Upper lobe of right lung (tissue), 1 donor: ENCODE data around the gene SNCAIP. TPM values are rescaled to one million over a fixed set of nuclear protein-coding genes. Genes with fewer than 3 reads are reported as not detected.

Experiments used
- ATAC-seq: fragments of 200-7000 bp; cut with Tn5 transposase; one replicate; pipeline ENCODE4 v1.9.1; 2020; ENCODE audit warnings: mild to moderate bottlenecking, moderate library complexity
- DNase-seq: peaks from one replicate; pipeline ENCODE4 v3.0.0-alpha.2; 2020
- H3K27ac ChIP-seq: fragments of 200-600 bp; one replicate; pipeline ENCODE4 v1.8.0; 2022
- H3K27me3 ChIP-seq: fragments of 200-600 bp; one replicate; pipeline ENCODE4 v1.8.0; 2022; ENCODE audit warnings: mild to moderate bottlenecking
- H3K36me3 ChIP-seq: fragments of 200-600 bp; one replicate; pipeline ENCODE4 v1.8.0; 2022
- H3K4me1 ChIP-seq: fragments of 200-600 bp; one replicate; pipeline ENCODE4 v1.8.0; 2022
- H3K4me3 ChIP-seq: fragments of 200-600 bp; one replicate; pipeline ENCODE4 v1.8.0; 2022; ENCODE audit warnings: mild to moderate bottlenecking
- H3K9me3 ChIP-seq: fragments of 200-600 bp; one replicate; pipeline ENCODE4 v1.8.0; 2022
- intact Hi-C: fragments of 100-400 bp; cut with DNase I; formaldehyde crosslinking; loops from one replicate; pipeline ENCODE4 v1.11.0; 2022
- total RNA-seq: library from RNA; stranded (reverse); fragmentation: NEBNext Ultra II Directional; extraction: Animal tissue kit (Norgen Biotek cat#: 25700); gene quantifications from one replicate; pipeline ENCODE4 v1.2.1, GENCODE V29; 2021
- TF ChIP-seq, protein P1 (sequence below): fragments of 200-600 bp; IDR thresholded peaks from one replicate; pipeline ENCODE4 v1.8.0; 2022; ENCODE audit warnings: antibody characterized with exemption
- donor health status: DM: no; HTN: yes; CAD: no; lungs with severe emphysema.

Gene SNCAIP
- total RNA-seq, 1 donor from 2014 or later: 4.0 TPM

DNA sequence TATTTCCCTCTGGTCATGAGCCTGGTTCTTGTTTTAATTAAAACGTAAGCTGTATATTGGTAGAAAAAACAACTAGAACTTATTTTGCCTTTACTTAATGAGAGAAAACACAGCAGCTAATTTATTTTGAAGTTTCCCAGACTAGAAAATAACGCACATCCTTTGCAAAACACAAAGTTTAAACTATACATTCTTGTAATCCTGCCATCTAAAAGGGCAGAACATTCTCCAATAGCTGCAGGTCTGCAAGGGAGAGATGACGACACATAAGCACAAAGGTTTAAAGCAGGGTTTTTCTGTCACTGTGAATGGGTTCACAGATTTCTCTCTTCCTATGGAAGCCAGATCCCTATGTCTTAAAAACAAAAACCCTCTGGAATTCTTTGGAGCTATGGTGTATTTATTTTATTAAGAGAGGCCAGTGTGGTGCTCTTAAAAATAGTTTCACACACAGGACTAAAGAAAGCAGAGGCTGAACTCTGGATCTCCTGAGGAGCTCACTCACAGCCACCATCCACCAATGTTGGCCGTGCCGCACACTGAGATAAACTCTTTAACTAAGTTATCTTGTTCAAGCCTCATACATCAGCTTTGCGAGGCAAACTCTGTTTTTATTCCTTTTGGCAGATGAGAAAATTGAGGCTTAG, 82.4 kb downstream of the SNCAIP start:
- ATAC-seq (no peak), DNase-seq (no peak)
- Histone ChIP-seq H3K27ac (no peak overlapping the region), H3K4me3 (no peak overlapping the region), H3K4me1 (no peaks in the 10 kb centered on the region), H3K27me3 (no peaks in the 10 kb centered on the region), H3K9me3 (no peaks in the 10 kb centered on the region), H3K36me3 (no peaks in the 10 kb centered on the region)
- intact Hi-C loops: no loop called here
- TF ChIP-seq, protein P1, sequence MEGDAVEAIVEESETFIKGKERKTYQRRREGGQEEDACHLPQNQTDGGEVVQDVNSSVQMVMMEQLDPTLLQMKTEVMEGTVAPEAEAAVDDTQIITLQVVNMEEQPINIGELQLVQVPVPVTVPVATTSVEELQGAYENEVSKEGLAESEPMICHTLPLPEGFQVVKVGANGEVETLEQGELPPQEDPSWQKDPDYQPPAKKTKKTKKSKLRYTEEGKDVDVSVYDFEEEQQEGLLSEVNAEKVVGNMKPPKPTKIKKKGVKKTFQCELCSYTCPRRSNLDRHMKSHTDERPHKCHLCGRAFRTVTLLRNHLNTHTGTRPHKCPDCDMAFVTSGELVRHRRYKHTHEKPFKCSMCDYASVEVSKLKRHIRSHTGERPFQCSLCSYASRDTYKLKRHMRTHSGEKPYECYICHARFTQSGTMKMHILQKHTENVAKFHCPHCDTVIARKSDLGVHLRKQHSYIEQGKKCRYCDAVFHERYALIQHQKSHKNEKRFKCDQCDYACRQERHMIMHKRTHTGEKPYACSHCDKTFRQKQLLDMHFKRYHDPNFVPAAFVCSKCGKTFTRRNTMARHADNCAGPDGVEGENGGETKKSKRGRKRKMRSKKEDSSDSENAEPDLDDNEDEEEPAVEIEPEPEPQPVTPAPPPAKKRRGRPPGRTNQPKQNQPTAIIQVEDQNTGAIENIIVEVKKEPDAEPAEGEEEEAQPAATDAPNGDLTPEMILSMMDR: no peak

DNA sequence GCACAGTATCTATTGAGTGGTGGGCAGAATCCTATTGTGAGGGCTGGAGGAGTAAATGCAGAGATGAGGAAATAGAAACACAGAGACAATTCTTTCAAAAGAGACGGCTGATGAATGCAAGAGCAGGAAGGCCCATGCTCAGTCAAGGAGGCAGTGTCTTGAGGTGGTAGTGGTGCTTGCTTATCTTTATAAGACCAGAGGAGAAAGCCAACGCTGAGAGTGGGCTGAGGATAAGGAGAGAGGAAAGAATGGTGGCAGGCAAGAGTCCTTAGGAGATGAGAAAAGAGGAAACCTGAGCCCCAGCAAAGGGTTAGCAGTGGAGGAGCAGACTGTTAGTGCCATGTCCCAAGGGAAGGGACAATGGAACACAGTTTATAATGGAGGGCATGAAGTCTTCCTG, 86.0 kb downstream of the SNCAIP start:
- Histone ChIP-seq H3K9me3 (no peaks in the 10 kb centered on the region), H3K4me1 (no peaks in the 10 kb centered on the region), H3K27ac (no peak overlapping the region), H3K36me3 (no peaks in the 10 kb centered on the region), H3K27me3 (no peaks in the 10 kb centered on the region), H3K4me3 (no peak overlapping the region)
- TF ChIP-seq, protein P1: no peak
- no peak for DNase-seq
- intact Hi-C loops: no loop called here
- ATAC-seq: no peak

DNA sequence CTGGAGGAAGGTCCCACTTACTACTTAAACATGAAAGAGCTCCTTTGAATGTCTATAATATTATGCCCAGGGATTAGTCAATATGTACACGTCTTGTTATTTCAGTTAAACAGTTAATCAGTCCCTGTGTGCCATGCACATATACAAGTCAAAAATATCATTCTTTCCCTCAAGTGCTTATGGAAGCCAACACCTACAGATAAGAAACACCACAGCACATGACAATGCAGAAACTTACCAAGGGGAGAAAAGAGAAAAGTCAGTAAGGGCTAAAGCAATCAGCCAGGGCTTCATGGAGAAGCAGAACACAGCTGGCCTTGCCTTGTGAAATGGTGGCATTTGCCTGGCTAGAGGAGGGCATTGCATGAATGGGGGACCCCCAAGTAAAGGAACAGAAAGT, 88.3 kb downstream of the SNCAIP start:
- intact Hi-C loops: no loop called here
- no peaks in the 10 kb centered on the region for H3K4me1 ChIP-seq
- no peaks in the 10 kb centered on the region for H3K9me3 ChIP-seq
- ATAC-seq: no peak
- TF ChIP-seq, protein P1: no peak
- H3K4me3 ChIP-seq: no peak overlapping the region
- H3K36me3 ChIP-seq: no peaks in the 10 kb centered on the region
- no peak overlapping the region for H3K27ac ChIP-seq
- H3K27me3 ChIP-seq: no peaks in the 10 kb centered on the region
- no peak for DNase-seq

DNA sequence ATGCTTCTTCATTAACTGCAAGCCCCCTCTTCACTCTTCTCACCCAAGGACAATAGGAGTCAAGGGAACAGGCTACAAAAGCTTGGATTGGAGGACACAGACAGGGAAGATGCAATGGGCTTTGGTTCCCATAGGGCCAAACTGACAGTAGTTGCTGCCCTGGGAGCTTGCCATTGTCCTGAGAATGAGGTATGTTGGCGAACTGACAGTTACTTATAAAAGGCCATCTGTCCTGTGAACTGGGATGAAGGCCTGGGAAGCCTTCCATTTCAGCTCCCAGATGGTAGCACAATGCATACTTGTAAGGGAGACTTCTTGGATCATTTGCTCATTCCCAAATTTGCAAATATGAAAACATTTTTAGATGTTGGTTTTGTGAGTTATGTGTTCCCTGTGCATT, 88.9 kb downstream of the SNCAIP start:
- intact Hi-C loops: no loop called here
- Histone ChIP-seq H3K9me3 (no peaks in the 10 kb centered on the region), H3K27me3 (no peaks in the 10 kb centered on the region), H3K4me3 (no peak overlapping the region), H3K4me1 (no peaks in the 10 kb centered on the region), H3K27ac (no peak overlapping the region), H3K36me3 (no peaks in the 10 kb centered on the region)
- DNase-seq (no peak), ATAC-seq (no peak)
- TF ChIP-seq, protein P1: no peak

DNA sequence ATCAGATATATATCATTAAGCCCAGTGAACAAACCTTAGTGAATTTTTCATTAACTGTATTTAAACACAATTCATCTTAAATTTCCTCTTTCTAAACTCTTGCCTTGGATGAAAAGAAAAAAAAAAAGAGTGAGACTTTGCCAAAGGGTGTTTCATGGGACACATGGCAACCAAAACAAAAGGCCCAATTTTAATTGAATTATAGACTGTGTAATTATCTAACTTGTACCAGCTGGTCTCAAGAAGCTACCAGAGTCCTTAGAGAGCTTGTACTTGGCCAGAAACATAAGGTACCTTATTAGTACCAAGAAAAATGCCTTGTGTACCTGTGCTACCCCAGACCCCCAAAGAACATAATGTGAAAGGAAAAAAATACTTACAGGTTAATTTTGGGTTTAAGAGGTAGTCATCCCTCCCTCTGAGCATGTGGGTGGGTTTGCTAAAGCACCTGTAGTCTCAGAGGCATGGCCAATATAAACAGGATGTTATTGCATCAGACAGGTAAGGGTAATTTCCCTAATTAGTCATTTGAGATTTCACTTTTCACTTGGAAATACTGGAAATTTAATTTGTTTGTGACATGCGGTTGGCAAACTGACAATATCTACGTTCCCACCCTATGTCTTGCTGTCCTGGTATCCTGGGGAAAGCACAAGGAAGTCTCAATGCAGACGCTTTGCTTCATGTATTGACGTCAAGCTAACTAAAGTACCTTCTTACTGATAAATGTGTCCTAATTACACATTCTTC, 90.1 kb downstream of the SNCAIP start:
- TF ChIP-seq, protein P1: no peak
- peak; percentile 54 for ATAC-seq
- Histone ChIP-seq H3K9me3 (no peaks in the 10 kb centered on the region), H3K27me3 (no peaks in the 10 kb centered on the region), H3K36me3 (no peaks in the 10 kb centered on the region), H3K4me1 (no peaks in the 10 kb centered on the region), H3K4me3 (no peak overlapping the region), H3K27ac (no peak overlapping the region)
- intact Hi-C loops: no loop called here
- no peak for DNase-seq
